Measurements from ENCODE around the gene BCL3. TPM values are rescaled to one million over a fixed set of nuclear protein-coding genes. Genes with fewer than 3 reads are reported as not detected.

Gene BCL3
- total and polyA plus RNA-seq, 2 of the 4 experiments (the other 2 are of a cell fraction): 1.6 to 26.0 TPM

DNA sequence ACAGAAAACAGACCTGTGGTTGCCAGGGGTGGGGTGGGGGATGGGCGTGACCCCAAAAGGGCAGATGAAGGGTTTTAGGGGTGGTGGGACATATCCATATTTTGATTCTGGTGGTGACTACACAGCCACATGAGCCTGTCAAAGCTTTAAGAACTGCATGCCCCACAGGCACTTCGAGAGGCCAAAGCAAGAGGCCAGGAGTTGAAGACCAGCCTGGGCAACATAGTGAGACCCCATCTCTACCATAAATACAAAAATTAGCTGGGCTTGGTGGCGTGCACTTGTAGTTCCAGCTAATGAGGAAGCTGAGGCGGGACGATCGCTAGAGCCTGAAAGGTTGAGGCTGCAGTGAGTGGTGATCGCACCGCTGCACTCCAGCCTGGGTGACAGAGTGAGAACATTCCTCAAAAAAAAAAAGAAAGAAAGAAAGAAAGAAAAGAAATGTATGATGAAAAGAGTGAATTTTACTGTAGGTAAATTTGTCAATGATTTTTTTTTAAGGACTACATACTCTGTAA, 18.9 kb upstream of the BCL3 start:
- Histone ChIP-seq H3K27me3 (ENCODE audit: control insufficient read depth, insufficient read depth, low read length) (no peaks in the 10 kb centered on the region), H2BK15ac (ENCODE audit: low read depth, low read length) (no peak overlapping the region), H3K18ac (ENCODE audit: low read depth, low read length) (no peak overlapping the region), H2BK20ac (ENCODE audit: low read depth, low read length) (no peak overlapping the region), H2AK5ac (ENCODE audit: low read depth, low read length) (0 out of 2 replicates have a peak overlapping the region, but pooled peaks have one; percentile 47), H3K4me1 (ENCODE audit: control insufficient read depth, insufficient read depth, low read length) (peaks cover 4% of the 10 kb centered on the region), H3K9ac (ENCODE audit: low read depth, low read length) (no peak overlapping the region), H3K4ac (ENCODE audit: low read depth, low read length) (no peak overlapping the region), H3K27ac (ENCODE audit: insufficient read depth, low read length) (no peak overlapping the region), H3K4me2 (ENCODE audit: low read depth, low read length) (no peak overlapping the region), H3K79me1 (ENCODE audit: low read depth in 1 of 2, low read length in 2 of 2) (no peaks in the 10 kb centered on the region), H3K23ac (ENCODE audit: low read depth, low read length) (no peak overlapping the region), H4K8ac (ENCODE audit: low read depth in 2 of 2, low read length in 2 of 2) (no peak overlapping the region), H3K14ac (replicated peaks; ENCODE audit: low read depth, low read length) (no peak overlapping the region), H2BK120ac (ENCODE audit: low read depth, low read length) (0 out of 2 replicates have a peak overlapping the region, but pooled peaks have one; percentile 4), H3K56ac (ENCODE audit: extremely low read depth, insufficient read depth, low read length) (no peak overlapping the region), H3K36me3 (ENCODE audit: control insufficient read depth, insufficient read depth, low read length) (no peaks in the 10 kb centered on the region), H3K9me3 (ENCODE audit: control insufficient read depth, insufficient read depth, low read length) (no peaks in the 10 kb centered on the region), H2AK9ac (replicated peaks; ENCODE audit: low read depth, low read length, poor library complexity) (no peak overlapping the region), H3K4me3 (ENCODE audit: insufficient read depth, low read depth, low read length) (no peak overlapping the region), H2BK5ac (ENCODE audit: low read depth, low read length, poor library complexity, severe bottlenecking) (no peak overlapping the region), H3K9me1 (ENCODE audit: insufficient read depth, low read length) (0 out of 2 replicates have a peak, but pooled peaks cover 3% of the 10 kb centered on the region), H4K5ac (ENCODE audit: low read depth, low read length) (no peak overlapping the region), H2AFZ (replicated peaks; ENCODE audit: low read length, poor library complexity) (no peak overlapping the region), H4K20me1 (ENCODE audit: insufficient read depth, low read length) (no peaks in the 10 kb centered on the region), H4K91ac (ENCODE audit: insufficient read depth, low read depth, low read length) (no peak overlapping the region)
- no CpG with 5 or more reads among the region's 8 CpGs for WGBS, 2 experiments (ENCODE audit: extremely low coverage in 2 of 2, insufficient read length in 1 of 2)
- POLR2A ChIA-PET (ENCODE audit: unreplicated experiment): no interaction called here
- CTCF ChIA-PET: no interaction called here
- ATAC-seq (ENCODE audit: low read depth) (no peak), DNase-seq (no peak)
- in situ Hi-C loops (cut with MboI; ENCODE audit: low sequenced_read_pairs): no loop called here
- TF ChIP-seq NFE2L2 (IDR thresholded peaks at IDR 0.05; ENCODE audit: low read depth, low read length) (no peak), FOS (IDR thresholded peaks at IDR 0.05; ENCODE audit: low read depth, low read length) (no peak)
- intact Hi-C loops (cut with micrococcal nuclease): no loop called here
- no TSS peak for BruUV-seq (replicated peaks)
- dilution Hi-C loops (cut with HindIII; ENCODE audit: low sequenced_read_pairs, unreplicated experiment): no loop called here
